Epithelial cell of proximal tubule (primary cell): ENCODE data around the gene ZNF527. TPM values are rescaled to one million over a fixed set of nuclear protein-coding genes. Genes with fewer than 3 reads are reported as not detected.
"Not testable (repeated sequence)": the region's sequence is repeated elsewhere in the genome, so short reads cannot be mapped to it uniquely, and the experiment has no call there.

Experiments
- DNase-seq: peaks from one replicate; pipeline ENCODE4 v3.0.0-alpha.2; 2011; ENCODE audit warnings: low read depth
- H3K4me3 ChIP-seq: 2 replicates; pipeline ENCODE4 v1.5.1; 2011; ENCODE audit warnings: low read depth, mild to moderate bottlenecking, low read length
- CTCF ChIP-seq: conservative IDR thresholded peaks from 2 replicates; pipeline ENCODE4 v1.5.1; 2012; ENCODE audit warnings: low read depth, mild to moderate bottlenecking, low read length
- total RNA-seq: library from RNA; depleted of rRNA; stranded (reverse); fragments of >200 nt; gene quantifications from 2 replicates; pipeline ENCODE4 v1.2.3, GENCODE V29; 2015

Gene ZNF527
- total RNA-seq, 1 donor from 2014 or later: 4.4 TPM

DNA sequence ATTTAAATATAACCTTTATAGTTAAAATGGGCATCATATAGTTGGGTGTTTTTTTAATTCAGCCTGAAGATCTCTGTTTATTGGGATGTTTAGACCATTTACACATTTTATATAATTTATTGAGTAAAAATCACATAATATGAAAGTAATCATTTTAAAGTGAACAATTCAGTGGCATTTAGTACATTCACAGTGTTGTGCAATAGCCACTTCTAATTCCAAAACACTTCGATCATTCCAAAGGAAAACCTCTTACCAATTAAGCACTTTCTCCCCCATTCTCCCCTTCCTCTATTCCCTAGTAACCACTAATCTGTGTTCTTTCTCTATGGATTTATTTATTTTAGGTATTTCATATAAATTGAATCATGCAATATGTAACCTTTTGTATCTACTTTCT is 30.2 kb downstream of the ZNF527 start:
- no peak overlapping the region for H3K4me3 ChIP-seq
- DNase-seq: no peak
- no peak for TF ChIP-seq CTCF

- DNase-seq: no peak
- no peak overlapping the region for H3K4me3 ChIP-seq
- TF ChIP-seq CTCF: no peak
These were observed 32.5 kb downstream of the ZNF527 start for GRCh38 chr19:37403403-37403802.

- not testable (repeated sequence) for DNase-seq
These were observed 35.4 kb downstream of the ZNF527 start for GRCh38 chr19:37406140-37406846.

GRCh38 chr19:37412700-37413099 is 41.8 kb downstream of the ZNF527 start:
- no peak for DNase-seq
- no peak overlapping the region for H3K4me3 ChIP-seq
- TF ChIP-seq CTCF: no peak

More at GRCh38 chr19:37406140-37406846, 35.4 kb downstream of the ZNF527 start:
- not testable (repeated sequence) for H3K4me3 ChIP-seq

GRCh38 chr19:37413313-37414084 is 42.6 kb downstream of the ZNF527 start:
- DNase-seq: peak; percentile 12
- TF ChIP-seq CTCF: no peak
- no peak overlapping the region for H3K4me3 ChIP-seq

Other genes starting within 250 kb of the ZNF527 start
- gene ZNF585A, start 198.4 kb upstream of the ZNF527 start, total RNA-seq: 2.5 and 6.1 TPM in 2 replicates
- gene ZNF585B, start 160.6 kb upstream of the ZNF527 start, total RNA-seq: 3.3 and 4.3 TPM in 2 replicates
- 1.9 and 3.2 TPM in 2 replicates for gene ZNF383, start 152.9 kb upstream of the ZNF527 start, total RNA-seq
- 3.7 and 6.5 TPM in 2 replicates for gene ZNF569, start 96.3 kb downstream of the ZNF527 start, total RNA-seq
- gene ZNF570, start 98.3 kb downstream of the ZNF527 start, total RNA-seq: 2.7 and 3.8 TPM in 2 replicates
- gene ZNF793, start 135.8 kb downstream of the ZNF527 start, total RNA-seq: 1.3 and 1.7 TPM in 2 replicates
- 0.72 and 1.4 TPM in 2 replicates for gene ZNF571, start 223.7 kb downstream of the ZNF527 start, total RNA-seq
- gene ZNF540, start 223.8 kb downstream of the ZNF527 start, total RNA-seq: 0.22 TPM in 1 of 2 replicates, not detected in the other